HG03439 (cell line): ENCODE data around the gene ALDH3A2.
"Not testable (repeated sequence)": the region's sequence is repeated elsewhere in the genome, so short reads cannot be mapped to it uniquely, and the experiment has no call there.

Experiments used
- ATAC-seq: cut with Tn5 transposase; IDR thresholded peaks from one replicate; pipeline ENCODE4 v1.9.1; 2021; ENCODE audit warnings: mild to moderate bottlenecking, moderate library complexity; ENCODE audit not compliant: unreplicated experiment

Gene ALDH3A2

GRCh38 chr17:19650826-19651225 is 2.3 kb downstream of the ALDH3A2 start:
- no peak for ATAC-seq

GRCh38 chr17:19651451-19652238 is 3.1 kb downstream of the ALDH3A2 start:
- ATAC-seq = no peak

- ATAC-seq = no peak
These were observed 4.0 kb downstream of the ALDH3A2 start for GRCh38 chr17:19652595-19652994.

DNA sequence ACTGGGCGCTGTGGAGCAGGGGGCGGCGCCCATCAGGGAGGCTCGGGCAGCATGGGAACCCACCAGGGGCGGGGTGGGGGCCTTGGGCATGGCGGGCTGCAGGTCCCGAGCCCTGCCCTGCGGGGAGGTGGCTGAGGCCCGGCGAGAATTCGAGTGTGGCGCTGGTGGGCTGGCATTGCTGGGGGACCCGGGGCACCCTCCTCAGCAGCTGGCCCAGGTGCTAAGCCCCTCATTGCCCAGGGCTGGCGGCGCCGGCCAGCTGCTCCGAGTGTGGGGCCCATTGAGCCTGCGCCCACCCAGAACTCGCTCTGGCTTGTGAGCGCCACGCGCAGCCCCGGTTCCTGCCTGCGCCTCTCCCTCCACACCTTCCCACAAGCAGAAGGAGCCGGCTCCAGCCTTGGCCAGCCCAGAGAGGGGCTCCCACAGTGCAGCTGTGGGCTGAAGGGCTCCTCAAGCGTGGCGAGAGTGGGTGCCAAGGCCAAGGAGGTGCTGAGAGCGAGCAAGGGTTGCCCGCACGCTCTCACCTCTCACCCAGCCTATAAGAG is 5.9 kb downstream of the ALDH3A2 start:
- no peak for ATAC-seq

GRCh38 chr17:19654896-19655295 is 6.3 kb downstream of the ALDH3A2 start:
- ATAC-seq = no peak

DNA sequence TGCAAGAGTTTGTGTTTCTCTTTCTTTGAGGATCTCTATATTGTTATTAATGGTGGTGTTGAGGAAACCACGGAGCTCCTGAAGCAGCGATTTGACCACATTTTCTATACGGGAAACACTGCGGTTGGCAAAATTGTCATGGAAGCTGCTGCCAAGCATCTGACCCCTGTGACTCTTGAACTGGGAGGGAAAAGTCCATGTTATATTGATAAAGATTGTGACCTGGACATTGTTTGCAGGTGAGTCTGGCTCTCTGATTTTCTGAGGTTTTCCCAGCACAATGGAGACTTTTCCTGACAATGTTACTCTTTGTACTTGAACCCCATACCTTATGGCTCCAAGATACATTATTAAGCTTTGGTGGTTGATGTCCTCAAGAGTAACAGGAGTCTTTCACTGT is 7.8 kb downstream of the ALDH3A2 start:
- no peak for ATAC-seq

GRCh38 chr17:19656851-19657581 is 8.5 kb downstream of the ALDH3A2 start:
- ATAC-seq = no peak

GRCh38 chr17:19659366-19660177 is 11.0 kb downstream of the ALDH3A2 start:
- ATAC-seq = no peak

DNA sequence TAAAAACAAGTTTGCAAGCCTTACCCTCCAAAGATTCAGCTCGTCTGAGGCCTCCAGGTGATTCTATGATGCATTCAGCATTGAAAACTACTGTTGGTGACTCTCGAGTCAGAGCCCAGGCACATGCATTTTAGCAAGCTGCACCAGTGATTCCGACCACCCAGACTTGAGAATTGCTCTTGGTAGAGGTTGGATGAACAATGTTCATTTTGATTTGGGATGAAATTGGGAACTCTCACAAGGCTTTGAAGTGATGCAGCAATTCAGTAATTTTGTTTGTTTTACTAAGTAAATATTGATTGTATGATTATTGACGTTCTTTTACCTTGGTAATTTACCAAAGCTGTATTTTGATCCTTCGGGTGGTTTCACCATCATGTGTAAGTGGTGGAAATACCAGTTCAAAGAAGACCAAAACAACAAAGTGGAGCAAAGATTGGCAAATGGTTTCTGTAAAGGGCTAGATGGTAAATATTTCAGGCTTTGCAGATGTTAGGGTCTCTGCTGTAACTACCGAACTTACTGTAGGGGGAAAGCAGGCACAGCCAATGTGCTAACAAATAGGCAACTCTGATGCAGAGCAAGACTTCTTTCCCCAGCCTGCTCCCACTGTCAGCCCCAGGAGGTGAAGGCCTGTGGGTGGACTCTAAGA is 11.8 kb downstream of the ALDH3A2 start:
- ATAC-seq = no peak

DNA sequence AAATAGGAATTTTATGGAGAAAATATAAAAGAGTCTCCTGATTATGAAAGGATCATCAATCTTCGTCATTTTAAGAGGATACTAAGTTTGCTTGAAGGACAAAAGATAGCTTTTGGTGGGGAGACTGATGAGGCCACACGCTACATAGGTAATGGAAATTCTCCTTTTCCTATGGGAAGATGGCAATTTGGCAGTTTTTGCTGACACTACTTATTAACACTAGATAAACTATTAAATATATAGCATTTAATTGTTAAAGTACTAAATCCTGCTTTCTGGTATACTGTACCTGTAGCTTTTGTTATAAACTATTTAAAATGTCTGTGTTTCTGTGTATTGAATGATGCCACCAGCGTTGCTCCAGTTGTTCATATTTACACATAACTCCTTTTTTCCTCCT is 12.6 kb downstream of the ALDH3A2 start:
- ATAC-seq = no peak

- no peak for ATAC-seq
These were observed 14.5 kb downstream of the ALDH3A2 start for GRCh38 chr17:19663097-19663496.

DNA sequence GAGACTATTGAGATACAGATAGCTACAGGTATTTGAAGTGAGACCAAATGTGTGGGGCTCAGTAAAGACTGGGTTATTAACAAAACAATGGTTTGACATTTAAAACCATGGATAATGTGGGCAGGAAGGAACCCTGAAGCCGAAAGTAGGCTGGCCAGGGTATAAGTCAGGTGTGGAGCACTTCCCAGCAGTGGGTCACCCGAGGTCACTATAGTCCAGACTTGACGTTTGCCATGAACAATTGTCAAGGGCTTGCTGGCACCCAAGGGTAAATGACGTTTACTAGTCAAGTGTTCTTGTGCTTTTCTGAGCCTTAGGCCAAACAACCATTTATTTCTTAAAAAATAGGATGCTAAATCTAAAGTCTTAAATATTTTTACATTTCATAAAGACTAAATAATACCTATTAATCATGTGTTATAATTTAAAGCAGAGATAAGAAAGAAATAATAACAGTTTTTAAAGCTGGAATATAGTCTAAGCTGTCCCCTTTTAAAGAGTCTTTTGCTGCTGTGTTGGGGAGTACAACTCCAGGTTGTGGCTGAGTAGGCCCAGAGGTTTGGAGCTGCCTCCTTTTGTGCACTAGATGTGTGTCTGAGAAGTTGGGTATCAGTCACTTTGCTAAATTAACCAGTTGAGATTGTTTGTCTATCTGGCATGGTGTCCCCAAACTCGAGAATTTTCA is 15.7 kb downstream of the ALDH3A2 start:
- ATAC-seq = no peak

DNA sequence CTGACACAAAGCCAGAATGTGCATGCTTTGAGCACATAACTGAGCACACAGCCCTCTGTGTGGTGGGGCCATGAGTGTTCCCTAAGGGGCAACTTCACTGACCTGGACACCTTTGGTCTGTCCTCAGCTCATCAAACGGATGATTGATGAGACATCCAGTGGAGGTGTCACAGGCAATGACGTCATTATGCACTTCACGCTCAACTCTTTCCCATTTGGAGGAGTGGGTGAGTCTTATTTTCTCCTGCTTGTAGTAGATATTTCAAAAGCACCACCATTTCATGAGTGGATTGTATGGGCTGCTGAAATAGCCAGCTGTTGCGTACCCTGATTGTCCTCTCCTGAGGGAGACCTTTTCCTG is 16.2 kb downstream of the ALDH3A2 start:
- no peak for ATAC-seq

- not testable (repeated sequence) for ATAC-seq
These were observed 21.1 kb downstream of the ALDH3A2 start for GRCh38 chr17:19669680-19670079.

GRCh38 chr17:19670908-19671307 is 22.4 kb downstream of the ALDH3A2 start:
- no peak for ATAC-seq

DNA sequence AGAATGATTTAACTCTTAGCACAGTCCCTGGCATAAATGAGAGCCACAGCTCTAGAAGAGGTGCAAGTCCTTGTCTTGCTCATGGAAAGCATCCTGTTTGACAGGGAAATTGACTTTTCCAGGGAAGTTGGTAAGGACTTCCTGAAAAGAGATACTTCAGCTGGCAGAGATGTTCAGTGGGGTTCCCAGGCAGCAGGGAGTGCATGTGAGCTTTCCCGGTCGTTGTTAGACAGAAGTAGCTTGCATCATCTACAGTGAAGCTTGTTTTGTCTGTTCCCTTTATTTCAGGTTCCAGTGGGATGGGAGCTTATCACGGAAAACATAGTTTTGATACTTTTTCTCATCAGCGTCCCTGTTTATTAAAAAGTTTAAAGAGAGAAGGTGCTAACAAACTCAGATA is 22.9 kb downstream of the ALDH3A2 start:
- ATAC-seq = no peak

DNA sequence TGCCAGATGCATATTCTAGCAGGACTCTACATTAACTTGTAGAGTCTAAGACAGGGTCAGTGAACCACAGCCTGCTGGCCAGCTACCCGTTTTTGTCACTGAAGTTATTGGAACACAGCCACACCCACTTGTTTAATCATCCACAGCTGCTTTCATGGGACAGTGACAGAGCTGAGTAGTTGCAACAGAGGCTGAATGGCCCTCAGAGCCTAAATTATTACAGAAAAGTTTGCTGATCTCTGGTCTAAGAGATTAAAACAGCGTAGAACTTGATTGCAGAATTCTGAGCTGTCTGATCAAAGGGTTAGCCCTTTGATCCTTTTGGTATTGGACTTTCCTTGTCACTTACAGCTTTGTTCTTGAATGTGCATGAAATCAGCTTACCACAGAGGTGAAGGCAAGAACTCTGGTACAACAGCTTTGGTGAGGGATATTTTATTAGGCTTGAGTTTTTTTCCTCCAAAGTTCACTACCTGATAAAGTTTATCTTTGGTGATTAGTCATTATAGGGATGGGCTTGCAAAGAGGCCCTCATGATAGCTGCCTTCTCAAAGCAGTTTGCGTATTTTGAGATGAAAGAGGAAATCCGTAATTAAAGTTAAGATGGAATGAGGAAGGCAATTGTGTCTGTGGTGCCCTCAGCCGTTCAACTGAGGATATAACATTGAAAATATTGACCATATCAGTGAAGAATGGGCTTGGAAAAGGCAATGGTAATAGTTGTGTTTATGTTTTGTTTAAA is 23.6 kb downstream of the ALDH3A2 start:
- ATAC-seq = no peak

DNA sequence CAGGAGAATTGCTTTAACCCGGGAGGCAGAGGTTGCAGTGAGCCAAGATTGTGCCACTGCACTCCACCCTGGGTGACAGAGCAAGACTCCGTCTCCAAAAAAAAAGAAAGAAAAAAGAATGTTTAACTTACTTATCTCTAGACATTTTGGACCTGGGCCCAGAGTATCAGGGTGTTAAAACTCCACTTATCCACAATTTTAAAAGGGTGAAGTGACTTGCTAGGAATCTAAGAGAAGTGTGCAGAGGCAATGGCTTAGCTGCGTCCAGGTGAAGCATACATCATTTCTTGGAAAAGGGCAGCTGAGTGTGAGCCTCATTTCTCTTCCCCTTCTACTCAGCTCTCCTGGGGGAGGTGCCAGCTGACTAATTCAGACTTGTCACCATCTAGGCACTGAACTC is 25.1 kb downstream of the ALDH3A2 start:
- ATAC-seq = no peak

DNA sequence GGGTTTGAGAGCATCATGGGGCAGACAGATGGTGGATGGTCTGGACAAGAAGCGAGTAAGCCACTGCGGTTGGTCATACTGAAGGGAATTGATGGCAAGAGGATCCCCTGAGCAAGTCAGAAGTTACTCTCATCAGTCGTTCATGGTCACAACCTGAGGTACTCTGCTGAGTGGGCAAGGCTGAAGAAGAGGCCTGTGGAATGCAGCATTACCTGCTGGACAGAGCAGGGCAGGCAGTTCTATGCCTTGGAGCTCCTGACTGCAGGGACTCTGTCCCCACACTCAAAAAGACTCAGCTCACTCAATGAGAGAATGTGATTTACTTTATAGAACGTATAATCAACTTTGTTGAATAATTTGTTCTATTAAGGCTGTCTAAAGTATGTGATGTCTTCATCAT is 28.3 kb downstream of the ALDH3A2 start:
- no peak for ATAC-seq
